Sigmoid colon (tissue), 3 donors: ENCODE results near the gene LCLAT1.
"Not testable (repeated sequence)": the region's sequence is repeated elsewhere in the genome, so short reads cannot be mapped to it uniquely, and the experiment has no call there.

Experiments
- CTCF ChIP-seq, 4 experiments: fragments of 450-650 bp in 3 of 4; fragments of 200-600 bp in 1 of 4; IDR thresholded peaks; one replicate each; pipeline ENCODE4 v1.5.1; 2016 to 2019; ENCODE audit warnings: antibody characterized with exemption in 4 of 4, mild to moderate bottlenecking in 3 of 4, moderate library complexity in 2 of 4
- POLR2A ChIP-seq, 2 donors: fragments of 450-650 bp; IDR thresholded peaks; one replicate each; pipeline ENCODE4 v1.6.1; 2016; ENCODE audit warnings: antibody characterized with exemption in 2 of 2, mild to moderate bottlenecking in 2 of 2, moderate library complexity in 2 of 2

- not testable (repeated sequence) for TF ChIP-seq CTCF, POLR2A (IDR thresholded peaks at IDR 0.05)
These were observed 196.0 kb downstream of the LCLAT1 start for GRCh38 chr2:30643013-30643412.
